T-helper 1 cell treated with Interleukin-12 subunit alpha and Interleukin-12 subunit beta and Interleukin-4 antibody, amounts not matched to agents 30 μg/mL and 1 μg/mL, for 36 hours (primary cell): ENCODE measurements around the gene GALNT10.

Experiments used
- H3K27ac Mint-ChIP-seq: one replicate; pipeline ENCODE4 v1.8.0; 2021; ENCODE audit warnings: mild to moderate bottlenecking, mixed read lengths
- H3K27me3 Mint-ChIP-seq: one replicate; pipeline ENCODE4 v1.8.0; 2021; ENCODE audit warnings: low read depth, mixed read lengths
- H3K36me3 Mint-ChIP-seq: one replicate; pipeline ENCODE4 v1.8.0; 2021; ENCODE audit warnings: low read depth, mixed read lengths
- H3K4me1 Mint-ChIP-seq: one replicate; pipeline ENCODE4 v1.8.0; 2021; ENCODE audit warnings: low read depth, mixed read lengths
- H3K4me3 Mint-ChIP-seq: one replicate; pipeline ENCODE4 v1.8.0; 2021; ENCODE audit warnings: mild to moderate bottlenecking, moderate library complexity, mixed read lengths
- H3K9me3 Mint-ChIP-seq: one replicate; pipeline ENCODE4 v1.8.0; 2021; ENCODE audit warnings: mixed read lengths

GALNT10 gene

DNA sequence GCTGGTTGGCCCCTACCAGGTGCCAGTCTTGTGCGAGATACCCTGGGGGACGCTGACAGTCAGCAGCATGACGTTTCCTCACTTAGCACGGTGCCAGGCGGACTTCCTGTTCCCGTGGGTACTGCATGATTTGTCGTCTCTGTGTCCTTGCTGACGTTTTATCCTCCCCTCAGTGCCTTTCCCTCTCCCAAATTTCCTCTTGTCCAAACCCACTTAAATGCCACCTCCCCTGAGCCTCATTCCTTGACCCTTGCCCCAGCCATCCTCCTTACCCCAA, 194.6 kb downstream of the GALNT10 start:
- peaks cover 51% of the 10 kb centered on the region for H3K36me3 Mint-ChIP-seq
- H3K27ac Mint-ChIP-seq: no peak overlapping the region
- peaks cover 19% of the 10 kb centered on the region for H3K9me3 Mint-ChIP-seq
- no peak overlapping the region for H3K4me3 Mint-ChIP-seq
- no peaks in the 10 kb centered on the region for H3K27me3 Mint-ChIP-seq
- H3K4me1 Mint-ChIP-seq: peaks cover 8% of the 10 kb centered on the region

- peaks cover 13% of the 10 kb centered on the region for H3K9me3 Mint-ChIP-seq
- no peak overlapping the region for H3K27ac Mint-ChIP-seq
- no peaks in the 10 kb centered on the region for H3K27me3 Mint-ChIP-seq
- H3K4me1 Mint-ChIP-seq: peaks cover 8% of the 10 kb centered on the region
- peaks cover 40% of the 10 kb centered on the region for H3K36me3 Mint-ChIP-seq
- H3K4me3 Mint-ChIP-seq: no peak overlapping the region
These were observed 196.6 kb downstream of the GALNT10 start for GRCh38 chr5:154386952-154387629.

GRCh38 chr5:154388842-154389241, 198.3 kb downstream of the GALNT10 start:
- peaks cover 28% of the 10 kb centered on the region for H3K36me3 Mint-ChIP-seq
- H3K27ac Mint-ChIP-seq: no peak overlapping the region
- H3K27me3 Mint-ChIP-seq: no peaks in the 10 kb centered on the region
- H3K9me3 Mint-ChIP-seq: peaks cover 1% of the 10 kb centered on the region
- no peak overlapping the region for H3K4me3 Mint-ChIP-seq
- peaks cover 11% of the 10 kb centered on the region for H3K4me1 Mint-ChIP-seq

DNA sequence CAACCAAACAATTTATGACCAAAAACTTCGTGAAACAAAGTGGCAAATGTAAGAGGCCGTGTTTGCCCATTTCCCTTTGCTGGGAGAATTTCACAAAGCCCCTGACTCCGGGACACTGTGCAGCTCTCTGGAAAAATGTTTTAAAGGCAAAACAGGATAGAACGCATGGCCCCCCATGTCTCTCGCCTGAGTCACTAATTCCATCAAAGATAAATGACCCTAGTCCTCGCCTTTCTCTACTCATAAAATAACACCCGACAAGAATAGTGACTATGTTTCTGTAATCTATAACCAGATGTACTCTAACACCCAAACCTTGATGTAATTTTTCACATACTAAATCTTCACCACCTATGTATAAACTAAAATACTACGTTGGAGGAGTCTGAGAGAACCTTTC, 199.6 kb downstream of the GALNT10 start:
- H3K27ac Mint-ChIP-seq: no peak overlapping the region
- no peak overlapping the region for H3K4me3 Mint-ChIP-seq

DNA sequence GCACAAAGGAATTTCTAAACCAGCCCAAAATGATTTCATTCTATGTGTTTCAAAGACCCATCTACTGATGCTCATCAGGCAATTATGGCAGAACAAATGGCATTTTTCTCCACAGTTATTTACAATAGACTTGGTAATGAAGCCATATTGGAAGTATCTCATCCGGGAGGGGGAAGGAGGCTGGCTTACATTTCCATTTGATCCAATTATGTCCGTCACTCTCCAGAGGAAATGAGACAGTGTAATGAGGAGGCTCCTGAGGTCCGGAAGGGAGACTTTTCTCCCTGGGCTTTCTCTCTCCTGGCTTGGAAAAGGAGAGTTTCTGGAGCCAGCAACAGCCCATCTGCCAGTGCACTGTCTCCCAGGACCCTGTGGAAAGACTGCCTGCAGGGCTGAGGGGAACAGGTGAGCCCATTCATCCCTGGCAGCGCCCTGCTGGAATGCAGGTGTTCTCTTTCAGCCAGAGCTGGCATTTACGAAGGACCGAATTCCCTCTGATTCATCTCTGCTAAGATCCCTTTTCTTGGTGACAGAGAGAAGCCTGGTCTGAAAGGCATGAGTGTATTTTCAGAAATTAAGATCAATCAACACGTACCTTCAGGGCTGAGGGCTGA, 200.3 kb downstream of the GALNT10 start:
- H3K4me1 Mint-ChIP-seq: peaks cover 9% of the 10 kb centered on the region
- no peak overlapping the region for H3K4me3 Mint-ChIP-seq
- H3K9me3 Mint-ChIP-seq: no peaks in the 10 kb centered on the region
- no peak overlapping the region for H3K27ac Mint-ChIP-seq
- H3K27me3 Mint-ChIP-seq: no peaks in the 10 kb centered on the region
- peaks cover 38% of the 10 kb centered on the region for H3K36me3 Mint-ChIP-seq

More for the DNA sequence above, 199.6 kb downstream of the GALNT10 start:
- H3K27me3 Mint-ChIP-seq: no peaks in the 10 kb centered on the region
- peaks cover 36% of the 10 kb centered on the region for H3K36me3 Mint-ChIP-seq
- no peaks in the 10 kb centered on the region for H3K9me3 Mint-ChIP-seq
- peaks cover 12% of the 10 kb centered on the region for H3K4me1 Mint-ChIP-seq

GRCh38 chr5:154391788-154392187, 201.3 kb downstream of the GALNT10 start:
- peaks cover 10% of the 10 kb centered on the region for H3K4me1 Mint-ChIP-seq
- peaks cover 39% of the 10 kb centered on the region for H3K36me3 Mint-ChIP-seq
- no peaks in the 10 kb centered on the region for H3K27me3 Mint-ChIP-seq
- H3K9me3 Mint-ChIP-seq: no peaks in the 10 kb centered on the region
- H3K27ac Mint-ChIP-seq: no peak overlapping the region
- H3K4me3 Mint-ChIP-seq: no peak overlapping the region

GRCh38 chr5:154393850-154394249, 203.3 kb downstream of the GALNT10 start:
- no peaks in the 10 kb centered on the region for H3K9me3 Mint-ChIP-seq
- H3K36me3 Mint-ChIP-seq: peaks cover 37% of the 10 kb centered on the region
- H3K27ac Mint-ChIP-seq: no peak overlapping the region

GRCh38 chr5:154394307-154394706, 203.8 kb downstream of the GALNT10 start:
- no peaks in the 10 kb centered on the region for H3K9me3 Mint-ChIP-seq
- H3K4me3 Mint-ChIP-seq: no peak overlapping the region
- no peak overlapping the region for H3K27ac Mint-ChIP-seq
- H3K36me3 Mint-ChIP-seq: peaks cover 37% of the 10 kb centered on the region
- peaks cover 10% of the 10 kb centered on the region for H3K4me1 Mint-ChIP-seq
- H3K27me3 Mint-ChIP-seq: no peaks in the 10 kb centered on the region

More at GRCh38 chr5:154393850-154394249, 203.3 kb downstream of the GALNT10 start:
- Mint-ChIP-seq H3K4me3 (no peak overlapping the region), H3K27me3 (no peaks in the 10 kb centered on the region), H3K4me1 (peaks cover 10% of the 10 kb centered on the region)

DNA sequence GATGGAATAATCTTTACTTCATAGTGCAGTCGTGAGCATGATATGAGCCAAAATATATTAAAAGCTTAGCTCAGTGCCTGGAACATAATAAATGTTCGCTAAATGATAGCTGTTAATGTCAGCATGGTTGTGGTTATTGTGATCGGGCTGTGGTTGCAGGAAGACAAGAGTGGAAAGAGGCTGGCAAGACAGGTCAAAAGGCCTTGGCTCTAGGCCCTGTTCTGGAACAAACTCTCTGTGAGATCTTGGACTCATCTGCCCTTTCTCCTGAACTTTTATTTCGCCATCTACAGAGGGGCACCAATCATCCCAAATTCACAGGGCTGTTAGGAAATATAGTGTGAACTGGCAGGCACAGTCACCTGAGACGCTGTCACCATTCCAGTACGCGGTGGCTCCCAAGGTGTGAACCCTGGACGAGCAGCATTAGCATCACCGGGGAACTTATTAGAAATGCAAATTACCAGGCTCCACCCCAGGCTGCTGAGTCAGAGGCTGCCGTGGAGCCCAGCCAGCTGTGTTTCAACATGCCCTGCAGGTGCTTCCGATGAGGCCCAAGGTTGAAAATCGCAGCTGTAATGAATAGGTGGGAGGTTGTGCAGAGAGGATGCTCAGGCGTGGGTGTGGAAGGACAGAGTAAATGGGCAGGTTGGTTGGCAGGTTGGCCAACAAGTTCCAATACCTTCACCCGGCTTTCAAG, 205.0 kb downstream of the GALNT10 start:
- Mint-ChIP-seq H3K36me3 (peaks cover 32% of the 10 kb centered on the region), H3K9me3 (no peaks in the 10 kb centered on the region), H3K27me3 (no peaks in the 10 kb centered on the region), H3K27ac (no peak overlapping the region), H3K4me1 (peaks cover 10% of the 10 kb centered on the region), H3K4me3 (no peak overlapping the region)

- H3K4me1 Mint-ChIP-seq: peaks cover 10% of the 10 kb centered on the region
- H3K9me3 Mint-ChIP-seq: no peaks in the 10 kb centered on the region
- no peaks in the 10 kb centered on the region for H3K27me3 Mint-ChIP-seq
- H3K36me3 Mint-ChIP-seq: peaks cover 35% of the 10 kb centered on the region
- H3K27ac Mint-ChIP-seq: no peak overlapping the region
- no peak overlapping the region for H3K4me3 Mint-ChIP-seq
These were observed 205.6 kb downstream of the GALNT10 start for GRCh38 chr5:154396128-154396527.

GRCh38 chr5:154397652-154398406, 207.3 kb downstream of the GALNT10 start:
- H3K27me3 Mint-ChIP-seq: no peaks in the 10 kb centered on the region
- H3K4me1 Mint-ChIP-seq: peaks cover 8% of the 10 kb centered on the region
- no peak overlapping the region for H3K4me3 Mint-ChIP-seq
- H3K36me3 Mint-ChIP-seq: peaks cover 28% of the 10 kb centered on the region
- no peak overlapping the region for H3K27ac Mint-ChIP-seq
- no peaks in the 10 kb centered on the region for H3K9me3 Mint-ChIP-seq

DNA sequence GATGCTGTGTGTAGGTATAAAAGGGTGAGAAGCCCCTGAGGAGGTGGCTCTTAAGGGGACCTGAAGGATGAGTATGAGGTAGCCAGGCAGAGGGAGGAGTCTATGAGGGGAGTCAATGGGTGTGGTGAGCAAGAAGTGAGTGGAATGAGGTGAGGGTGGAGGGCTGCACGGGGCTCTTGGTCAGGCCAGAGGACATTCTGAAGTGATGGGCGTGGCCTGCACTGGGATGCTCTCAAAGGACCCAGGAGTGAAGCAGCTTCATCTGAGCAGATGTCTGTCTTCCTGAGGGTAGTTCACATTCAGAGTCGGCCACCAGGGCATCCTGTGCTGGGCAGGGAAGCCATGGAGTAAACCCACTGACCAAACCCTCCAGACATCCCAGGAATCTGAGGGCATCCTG, 210.1 kb downstream of the GALNT10 start:
- H3K4me3 Mint-ChIP-seq: no peak overlapping the region
- H3K27ac Mint-ChIP-seq: no peak overlapping the region
- peaks cover 8% of the 10 kb centered on the region for H3K4me1 Mint-ChIP-seq
- H3K27me3 Mint-ChIP-seq: no peaks in the 10 kb centered on the region
- H3K9me3 Mint-ChIP-seq: no peaks in the 10 kb centered on the region
- H3K36me3 Mint-ChIP-seq: peaks cover 17% of the 10 kb centered on the region

GRCh38 chr5:154401355-154401754, 210.8 kb downstream of the GALNT10 start:
- H3K4me1 Mint-ChIP-seq: peaks cover 6% of the 10 kb centered on the region
- peaks cover 12% of the 10 kb centered on the region for H3K36me3 Mint-ChIP-seq
- no peaks in the 10 kb centered on the region for H3K9me3 Mint-ChIP-seq
- no peak overlapping the region for H3K4me3 Mint-ChIP-seq
- no peaks in the 10 kb centered on the region for H3K27me3 Mint-ChIP-seq
- H3K27ac Mint-ChIP-seq: no peak overlapping the region

GRCh38 chr5:154401931-154402330, 211.4 kb downstream of the GALNT10 start:
- Mint-ChIP-seq H3K27me3 (no peaks in the 10 kb centered on the region), H3K27ac (no peak overlapping the region), H3K4me3 (no peak overlapping the region)

More at GRCh38 chr5:154401931-154402330, 211.4 kb downstream of the GALNT10 start:
- H3K9me3 Mint-ChIP-seq: no peaks in the 10 kb centered on the region
- H3K4me1 Mint-ChIP-seq: peaks cover 6% of the 10 kb centered on the region
- peaks cover 15% of the 10 kb centered on the region for H3K36me3 Mint-ChIP-seq
